Fibroblast of villous mesenchyme (primary cell): ENCODE results near the gene SHROOM3. TPM values are rescaled to one million over a fixed set of nuclear protein-coding genes. Genes with fewer than 3 reads are reported as not detected.

Experiments used
- DNase-seq: peaks from one replicate; pipeline ENCODE4 v3.0.0-alpha.2; 2010; ENCODE audit warnings: low read depth
- H3K4me3 ChIP-seq: 2 replicates; pipeline ENCODE4 v1.5.1; 2011; ENCODE audit warnings: low read depth, mild to moderate bottlenecking, low read length
- CTCF ChIP-seq: IDR thresholded peaks from 2 replicates; pipeline ENCODE4 v1.5.1; 2012; ENCODE audit warnings: low read depth, mild to moderate bottlenecking, low read length; ENCODE audit not compliant: insufficient read depth
- total RNA-seq: library from RNA; depleted of rRNA; stranded (reverse); fragments of >200 nt; gene quantifications from 2 replicates; pipeline ENCODE4 v1.2.3, GENCODE V29; 2012

The SHROOM3 gene
- total RNA-seq, 1 donor = 27.6 TPM

GRCh38 chr4:76549765-76550164, 114.7 kb downstream of the SHROOM3 start:
- DNase-seq = no peak
- no peak for TF ChIP-seq CTCF
- no peak overlapping the region for H3K4me3 ChIP-seq

GRCh38 chr4:76550966-76551780, 116.1 kb downstream of the SHROOM3 start:
- DNase-seq = no peak
- TF ChIP-seq CTCF = no peak
- H3K4me3 ChIP-seq = no peak overlapping the region

- no peak for DNase-seq
- no peak overlapping the region for H3K4me3 ChIP-seq
- no peak for TF ChIP-seq CTCF
Observed at GRCh38 chr4:76554630-76555029, 119.6 kb downstream of the SHROOM3 start.

GRCh38 chr4:76556452-76556851, 121.4 kb downstream of the SHROOM3 start:
- no peak for TF ChIP-seq CTCF
- DNase-seq = no peak
- H3K4me3 ChIP-seq = no peak overlapping the region

GRCh38 chr4:76558396-76559235, 123.6 kb downstream of the SHROOM3 start:
- DNase-seq = no peak
- no peak for TF ChIP-seq CTCF
- H3K4me3 ChIP-seq = no peak overlapping the region

- no peak overlapping the region for H3K4me3 ChIP-seq
- TF ChIP-seq CTCF = no peak
- no peak for DNase-seq
Observed at GRCh38 chr4:76559236-76560071, 124.4 kb downstream of the SHROOM3 start.
